OCI-LY1 (cell line): ENCODE data around the gene TBPL2.

ENCODE experiments used
- H2AFZ ChIP-seq: fragments of 200-600 bp; sonication (generic), shearing (Covaris generic); 2 replicates; pipeline ENCODE4 v1.6.0; 2014; ENCODE audit warnings: antibody characterized with exemption, mild to moderate bottlenecking, low read length
- H3F3A ChIP-seq: fragments of 200-600 bp; sonication (generic), shearing (Covaris generic); 2 replicates; pipeline ENCODE4 v1.6.0; 2014; ENCODE audit warnings: mild to moderate bottlenecking, antibody characterized with exemption, low read length, moderate library complexity; ENCODE audit not compliant: insufficient read depth
- H3K27ac ChIP-seq: fragments of 200-600 bp; sonication (generic); 2 replicates; pipeline ENCODE4 v1.5.1; 2014; ENCODE audit warnings: low read length, mixed run types, mild to moderate bottlenecking, low read depth; ENCODE audit not compliant: poor library complexity, severe bottlenecking
- H3K27me3 ChIP-seq: fragments of 200-600 bp; sonication (generic); 2 replicates; pipeline ENCODE4 v1.6.0; 2014; ENCODE audit warnings: antibody characterized with exemption, mild to moderate bottlenecking, low read length, moderate library complexity; ENCODE audit not compliant: insufficient read depth
- H3K36me3 ChIP-seq: fragments of 200-600 bp; sonication (generic); 2 replicates; pipeline ENCODE4 v1.6.1; 2014; ENCODE audit warnings: mild to moderate bottlenecking, antibody characterized with exemption, low read length, moderate library complexity, mixed read lengths; ENCODE audit not compliant: insufficient read depth
- H3K4me1 ChIP-seq: fragments of 200-600 bp; sonication (generic); 2 replicates; pipeline ENCODE4 v1.5.1; 2014; ENCODE audit warnings: mild to moderate bottlenecking, low read length, moderate library complexity; ENCODE audit not compliant: insufficient read depth, severe bottlenecking
- H3K4me2 ChIP-seq: fragments of 200-600 bp; sonication (generic), shearing (Covaris generic); 2 replicates; pipeline ENCODE4 v1.6.1; 2014; ENCODE audit warnings: low read length
- H3K4me3 ChIP-seq: fragments of 200-600 bp; sonication (generic); 2 replicates; pipeline ENCODE4 v1.5.1; 2014; ENCODE audit warnings: low read length, low read depth, mild to moderate bottlenecking, mixed read lengths; ENCODE audit not compliant: poor library complexity, severe bottlenecking
- H3K79me2 ChIP-seq: fragments of 200-600 bp; shearing (Covaris generic); 2 replicates; pipeline ENCODE4 v1.6.1; 2016; ENCODE audit warnings: mixed run types, low read length, mixed read lengths; ENCODE audit not compliant: insufficient read depth
- H3K9ac ChIP-seq: fragments of 200-600 bp; sonication (generic), shearing (Covaris generic); 2 replicates; pipeline ENCODE4 v1.6.1; 2014; ENCODE audit warnings: mild to moderate bottlenecking, low read length, mixed read lengths
- H3K9me2 ChIP-seq: fragments of 200-600 bp; sonication (generic), shearing (Covaris generic); 2 replicates; pipeline ENCODE4 v1.6.1; 2014; ENCODE audit warnings: low read depth, mild to moderate bottlenecking, low read length, mixed read lengths
- H3K9me3 ChIP-seq: fragments of 200-600 bp; shearing (Covaris generic); 2 replicates; pipeline ENCODE4 v1.6.1; 2014; ENCODE audit warnings: low read length, mixed read lengths
- H4K20me1 ChIP-seq: fragments of 200-600 bp; sonication (generic), shearing (Covaris generic); 2 replicates; pipeline ENCODE4 v1.6.0; 2016; ENCODE audit warnings: mild to moderate bottlenecking, low read length; ENCODE audit not compliant: insufficient read depth
- EZH2 ChIP-seq: fragments of 200-600 bp; sonication (generic), shearing (Covaris generic); IDR thresholded peaks from 2 replicates; pipeline ENCODE4 v1.8.0; 2017; ENCODE audit warnings: borderline replicate concordance, mixed run types, mild to moderate bottlenecking, antibody characterized with exemption, low read length, moderate library complexity, mixed read lengths
- TF ChIP-seq, protein P1 (sequence below): fragments of 200-600 bp; sonication (generic), shearing (Covaris generic); IDR thresholded peaks from 2 replicates; pipeline ENCODE4 v1.5.1; 2017; ENCODE audit warnings: mild to moderate bottlenecking, antibody characterized with exemption, low read length, moderate library complexity, mixed read lengths

The TBPL2 gene

DNA sequence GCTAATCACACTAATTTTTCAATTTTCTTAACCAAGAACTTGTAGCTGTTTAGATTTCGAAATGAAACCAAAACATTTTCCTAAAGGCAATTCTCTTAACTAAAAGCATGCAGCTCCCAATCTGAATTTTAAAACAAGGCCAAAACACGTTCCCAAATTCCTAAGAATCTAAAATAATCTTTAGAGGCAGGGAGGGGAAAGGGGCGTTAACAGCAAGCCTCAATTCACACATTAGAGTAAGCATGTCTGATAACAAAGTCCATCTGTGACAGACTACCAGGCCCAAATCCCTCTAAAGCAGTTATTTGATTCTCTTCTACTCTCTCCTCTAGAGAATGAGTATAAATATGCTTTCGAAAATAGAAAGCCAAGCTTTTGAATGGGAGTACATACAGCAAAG lies 29.5 kb downstream of the TBPL2 start:
- Histone ChIP-seq H3K79me2 (peaks cover 12% of the 10 kb centered on the region), H4K20me1 (no peaks in the 10 kb centered on the region), H3K36me3 (no peaks in the 10 kb centered on the region), H3K4me2 (peak overlapping the region; percentile 66), H3K9me3 (no peaks in the 10 kb centered on the region), H3K4me3 (peak overlapping the region; percentile 80), H3K27me3 (no peaks in the 10 kb centered on the region), H3F3A (no peaks in the 10 kb centered on the region), H3K9ac (peak overlapping the region; percentile 71), H3K27ac (no peak overlapping the region), H3K9me2 (no peaks in the 10 kb centered on the region), H3K4me1 (peaks cover 24% of the 10 kb centered on the region), H2AFZ (no peak overlapping the region)
- TF ChIP-seq, protein P1, sequence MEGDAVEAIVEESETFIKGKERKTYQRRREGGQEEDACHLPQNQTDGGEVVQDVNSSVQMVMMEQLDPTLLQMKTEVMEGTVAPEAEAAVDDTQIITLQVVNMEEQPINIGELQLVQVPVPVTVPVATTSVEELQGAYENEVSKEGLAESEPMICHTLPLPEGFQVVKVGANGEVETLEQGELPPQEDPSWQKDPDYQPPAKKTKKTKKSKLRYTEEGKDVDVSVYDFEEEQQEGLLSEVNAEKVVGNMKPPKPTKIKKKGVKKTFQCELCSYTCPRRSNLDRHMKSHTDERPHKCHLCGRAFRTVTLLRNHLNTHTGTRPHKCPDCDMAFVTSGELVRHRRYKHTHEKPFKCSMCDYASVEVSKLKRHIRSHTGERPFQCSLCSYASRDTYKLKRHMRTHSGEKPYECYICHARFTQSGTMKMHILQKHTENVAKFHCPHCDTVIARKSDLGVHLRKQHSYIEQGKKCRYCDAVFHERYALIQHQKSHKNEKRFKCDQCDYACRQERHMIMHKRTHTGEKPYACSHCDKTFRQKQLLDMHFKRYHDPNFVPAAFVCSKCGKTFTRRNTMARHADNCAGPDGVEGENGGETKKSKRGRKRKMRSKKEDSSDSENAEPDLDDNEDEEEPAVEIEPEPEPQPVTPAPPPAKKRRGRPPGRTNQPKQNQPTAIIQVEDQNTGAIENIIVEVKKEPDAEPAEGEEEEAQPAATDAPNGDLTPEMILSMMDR, result no peak

DNA sequence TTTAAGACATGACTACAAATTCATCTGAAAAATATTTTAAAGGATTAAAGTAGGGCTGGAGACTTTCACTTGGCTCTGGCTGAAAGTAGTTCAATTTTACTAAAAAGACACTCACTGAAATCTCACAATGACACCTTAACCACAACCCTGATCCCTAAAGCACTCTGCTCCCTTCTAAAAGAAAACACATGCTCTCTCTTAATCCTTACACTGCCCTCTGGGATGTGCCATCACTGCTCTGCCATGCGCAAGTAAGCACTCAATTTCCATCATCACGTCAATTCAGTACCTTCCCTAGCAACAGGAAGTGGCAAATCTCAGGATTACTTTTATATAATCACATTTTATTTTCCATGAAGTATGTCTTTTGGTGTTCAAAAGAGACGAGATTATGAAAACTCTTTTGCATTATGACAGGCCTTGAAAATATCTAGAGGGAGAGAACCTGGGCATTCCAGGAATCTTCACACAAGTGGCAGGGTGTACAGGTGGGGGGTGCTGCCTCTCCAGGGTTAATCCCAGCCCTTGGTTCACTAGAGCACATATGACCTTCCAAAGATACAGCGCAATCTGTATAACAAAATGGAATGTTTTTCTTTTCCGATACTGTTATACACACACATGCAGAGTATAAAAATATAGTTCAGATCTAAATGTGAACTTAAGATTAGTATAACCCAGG lies 36.1 kb downstream of the TBPL2 start:
- H3K27me3 ChIP-seq, result no peaks in the 10 kb centered on the region
- H3K79me2 ChIP-seq, result peaks cover 12% of the 10 kb centered on the region; the same call in 1 of the 2 replicates
- H4K20me1 ChIP-seq, result no peaks in the 10 kb centered on the region
- H3K9ac ChIP-seq, result no peak overlapping the region
- H3K4me3 ChIP-seq, result no peak overlapping the region
- no peaks in the 10 kb centered on the region for H3F3A ChIP-seq
- no peak overlapping the region for H2AFZ ChIP-seq
- H3K9me3 ChIP-seq, result no peaks in the 10 kb centered on the region
- no peak for TF ChIP-seq EZH2
- TF ChIP-seq, protein P1, result no peak
- H3K4me2 ChIP-seq, result no peak overlapping the region
- no peaks in the 10 kb centered on the region for H3K36me3 ChIP-seq
- H3K9me2 ChIP-seq, result no peaks in the 10 kb centered on the region
- H3K4me1 ChIP-seq, result no peaks in the 10 kb centered on the region
- no peak overlapping the region for H3K27ac ChIP-seq

DNA sequence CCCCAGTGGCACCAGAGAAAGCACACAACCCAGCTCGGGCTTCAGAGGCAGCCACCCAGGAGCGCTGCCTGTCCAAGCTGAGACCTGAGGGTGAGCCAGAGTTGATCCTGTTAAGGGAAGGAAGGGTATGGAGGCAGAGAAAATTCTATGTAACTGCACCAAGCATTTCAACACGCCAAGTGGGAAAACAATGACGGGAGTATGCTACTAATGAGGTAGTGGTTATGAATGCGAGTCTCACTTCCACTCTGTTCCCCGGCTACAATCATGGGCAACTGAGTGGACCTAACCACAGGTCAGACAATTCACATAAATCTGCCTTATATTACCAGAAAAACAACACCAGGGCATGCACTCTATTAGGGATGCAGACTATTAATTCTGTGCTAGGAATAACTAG lies 38.7 kb downstream of the TBPL2 start:
- Histone ChIP-seq H3K27me3 (no peaks in the 10 kb centered on the region), H3K4me2 (no peak overlapping the region), H3K9me2 (no peaks in the 10 kb centered on the region), H3K4me1 (no peaks in the 10 kb centered on the region), H2AFZ (no peak overlapping the region), H3K27ac (no peak overlapping the region), H3K79me2 (peaks cover 12% of the 10 kb centered on the region; the same call in 1 of the 2 replicates), H3K9ac (no peak overlapping the region), H4K20me1 (no peaks in the 10 kb centered on the region), H3K9me3 (no peaks in the 10 kb centered on the region), H3K4me3 (no peak overlapping the region), H3K36me3 (no peaks in the 10 kb centered on the region), H3F3A (no peaks in the 10 kb centered on the region)
- no peak for TF ChIP-seq EZH2
- TF ChIP-seq, protein P1, result no peak
